Right hindlimb (tissue), 1 donor: ENCODE results near the gene OBSCN.

ENCODE experiments used
- DNase-seq: peaks from one replicate; pipeline ENCODE4 v3.0.0-alpha.2; 2018

OBSCN gene

DNA sequence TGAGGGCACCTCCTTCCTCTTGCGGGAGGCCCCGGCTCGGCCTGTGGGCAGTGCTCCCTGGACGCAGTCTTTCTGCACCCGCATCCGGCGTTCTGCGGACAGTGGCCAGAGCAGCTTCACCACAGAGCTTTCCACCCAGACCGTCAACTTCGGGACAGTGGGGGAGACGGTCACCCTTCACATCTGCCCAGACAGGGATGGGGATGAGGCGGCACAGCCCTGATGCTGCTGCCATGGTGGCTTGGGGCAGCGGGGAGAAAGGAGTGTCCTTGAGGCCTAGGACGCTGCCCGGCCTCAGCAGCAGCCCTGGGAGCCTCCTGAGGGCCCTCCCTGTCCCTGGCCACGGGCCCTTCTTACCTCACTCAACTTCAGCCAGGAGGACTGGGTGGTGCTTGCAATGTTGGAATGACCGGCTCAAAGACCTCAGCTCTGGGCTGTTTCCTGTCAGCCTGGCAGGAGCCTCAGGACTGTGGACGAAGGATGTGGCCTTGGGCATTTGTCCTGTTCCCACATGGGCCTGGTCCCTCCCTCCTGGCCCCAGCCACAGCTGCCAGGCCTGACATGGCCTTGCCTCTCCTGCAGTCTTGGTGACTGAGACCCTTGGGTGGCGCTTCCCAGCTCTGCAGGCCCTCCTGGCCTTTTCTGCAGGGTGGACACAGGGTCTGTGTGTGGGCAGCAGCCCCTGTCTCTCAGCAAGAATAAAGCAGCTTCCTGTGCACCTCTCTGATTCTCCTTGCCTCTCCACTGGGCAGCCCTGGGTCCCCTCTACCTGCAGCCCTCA, 152.9 kb downstream of the OBSCN start:
- DNase-seq = no peak

DNA sequence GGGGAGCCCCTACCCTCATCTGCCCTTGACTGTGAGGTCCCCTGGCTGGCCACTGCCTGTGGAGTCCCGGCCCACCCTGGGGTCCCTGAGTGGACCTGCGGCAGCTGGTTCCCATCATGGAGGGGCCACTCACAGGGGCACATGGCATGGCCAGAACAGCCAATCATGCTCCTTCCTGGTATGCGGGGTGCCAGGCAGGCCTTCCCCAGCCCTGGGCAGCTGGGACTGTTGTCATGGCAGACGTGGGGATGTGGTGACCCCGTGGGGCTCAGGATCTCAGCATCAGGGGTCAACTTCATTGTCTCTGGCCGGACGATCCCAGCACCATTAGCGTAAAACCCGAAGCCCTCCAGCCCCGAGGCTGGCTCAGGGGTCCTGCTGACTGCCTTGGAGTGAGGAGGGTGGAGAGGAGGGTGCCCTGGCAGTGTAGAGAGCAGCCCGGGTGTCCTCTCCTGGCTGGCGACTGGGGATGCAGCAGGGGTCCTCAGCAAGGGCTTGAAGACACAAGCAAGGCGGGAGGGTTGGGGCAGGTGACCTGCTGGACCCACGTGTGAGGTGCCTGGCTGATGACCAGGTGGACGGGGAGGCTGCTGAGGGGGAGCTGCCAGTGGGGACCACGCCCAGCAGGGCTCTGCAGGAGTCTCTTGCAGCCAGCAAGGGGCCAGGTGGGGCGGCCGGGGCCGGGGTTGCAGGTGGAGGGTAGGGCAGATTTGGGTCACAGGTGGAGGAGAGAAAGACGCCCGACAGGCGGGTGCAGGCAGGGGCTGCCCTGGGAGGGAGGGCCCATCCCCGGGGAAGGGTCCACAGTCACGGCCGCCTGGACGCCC, 153.7 kb downstream of the OBSCN start:
- DNase-seq = no peak

DNA sequence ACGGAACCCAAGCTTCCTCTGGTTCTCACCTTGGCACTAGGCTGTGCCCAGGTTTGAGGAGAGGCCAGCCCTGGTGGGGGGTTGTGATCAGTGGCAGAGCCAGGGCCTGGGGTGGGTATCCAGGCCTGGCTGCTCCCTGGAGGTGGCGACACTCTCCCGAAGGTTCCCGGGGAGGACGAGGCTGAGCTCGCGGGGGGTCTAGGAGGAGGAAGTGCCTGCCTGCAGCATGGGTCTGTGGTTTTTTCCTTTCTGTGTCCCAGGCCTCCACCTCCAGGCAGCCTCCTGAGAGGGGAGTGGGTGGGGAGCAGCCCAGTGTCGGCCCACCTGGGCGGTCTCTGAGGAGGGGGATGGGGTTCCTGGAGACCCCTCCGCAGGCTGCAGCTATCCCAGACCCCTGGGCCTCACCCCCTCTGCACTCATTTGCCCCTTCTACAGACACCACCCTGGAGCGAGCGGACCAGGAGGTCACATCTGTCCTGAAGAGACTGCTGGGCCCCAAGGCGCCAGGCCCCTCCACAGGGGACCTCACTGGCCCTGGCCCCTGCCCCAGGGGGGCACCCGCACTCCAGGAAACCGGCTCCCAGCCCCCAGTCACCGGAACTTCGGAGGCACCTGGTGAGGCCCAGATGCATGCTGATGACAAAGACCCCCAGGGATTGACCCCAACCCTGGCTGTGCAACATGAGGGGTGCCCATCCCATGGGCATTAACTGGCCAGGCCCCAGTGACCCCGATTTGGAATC, 154.5 kb downstream of the OBSCN start:
- peak; percentile 14 for DNase-seq

DNA sequence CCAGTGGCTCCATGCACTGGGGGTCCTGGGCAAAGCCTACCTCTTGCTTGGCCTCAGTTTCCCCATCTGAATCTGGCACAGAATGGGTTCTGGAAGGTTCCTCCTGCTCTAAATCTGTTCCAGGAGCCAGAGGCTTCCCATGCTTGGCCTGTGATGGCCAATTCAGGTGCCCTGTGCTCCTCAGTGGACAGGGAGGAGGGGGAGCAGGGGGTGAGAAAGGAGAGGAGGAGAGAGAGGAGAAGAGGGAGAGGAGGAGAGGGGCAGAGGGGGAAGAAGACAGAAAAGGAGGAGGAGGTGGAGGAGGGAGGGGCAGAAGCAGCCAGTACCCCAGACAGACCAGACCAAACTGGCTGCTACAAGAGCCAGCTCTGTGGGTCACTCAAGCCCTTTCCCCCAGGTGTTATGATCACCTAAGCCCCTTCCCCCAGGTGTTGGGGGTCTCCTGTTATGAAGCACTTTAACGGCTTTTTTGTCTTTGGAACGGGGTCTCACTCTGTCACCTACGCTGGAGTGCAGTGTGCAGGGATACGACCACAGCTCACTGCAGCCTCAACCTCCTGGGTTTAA, 155.1 kb downstream of the OBSCN start:
- peak; percentile 10 for DNase-seq

DNA sequence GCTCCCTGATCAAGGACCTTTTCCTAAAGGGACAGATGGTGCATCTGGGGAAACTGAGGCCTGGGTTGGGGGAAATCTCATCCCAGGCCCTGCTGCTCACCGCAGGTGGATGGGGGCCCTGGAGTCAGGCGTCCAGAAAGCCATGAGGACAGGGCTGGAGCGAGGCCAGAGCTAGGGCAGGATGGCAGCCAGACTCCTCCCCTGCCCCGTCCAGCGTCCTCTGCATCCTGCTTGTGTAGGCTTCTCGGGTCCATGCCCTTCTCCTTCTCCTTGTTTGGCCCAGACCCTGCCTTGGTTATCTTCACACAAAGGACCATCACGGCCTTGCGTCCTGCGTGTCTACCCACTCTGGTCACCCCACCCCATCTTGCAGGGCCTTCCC, 155.8 kb downstream of the OBSCN start:
- DNase-seq = peak; percentile 12

DNA sequence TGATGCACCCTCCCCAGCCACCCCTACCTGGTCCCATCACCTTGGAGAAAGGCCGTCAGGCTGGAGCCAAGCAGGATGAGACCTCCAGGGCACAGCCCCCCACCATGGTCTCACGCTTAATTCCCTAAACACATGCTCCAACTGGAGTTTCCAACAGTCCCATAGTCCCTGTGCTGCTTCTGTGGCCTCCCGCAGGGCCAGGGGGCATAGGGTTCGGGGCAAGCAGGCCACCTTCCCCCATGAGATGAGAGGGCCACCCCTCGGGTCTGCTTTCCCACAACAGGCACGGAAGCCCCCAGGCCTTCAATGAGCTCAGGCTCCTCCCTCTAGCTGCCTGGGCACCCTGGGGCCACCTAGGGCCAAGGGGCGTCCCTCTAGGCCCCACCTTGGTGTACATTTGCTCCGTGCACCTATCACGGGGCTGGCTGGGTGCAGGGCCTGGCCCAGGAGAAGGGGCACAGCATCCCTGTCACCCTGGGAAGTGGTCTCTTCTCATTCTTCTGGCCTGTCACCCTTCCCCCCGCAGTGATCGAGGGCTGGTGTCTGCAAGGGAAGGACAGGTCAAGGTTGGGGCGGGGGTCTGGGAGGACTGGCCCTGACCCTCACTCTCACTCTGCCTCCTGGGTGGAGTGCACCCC, 156.3 kb downstream of the OBSCN start:
- peak; percentile 8 for DNase-seq

DNA sequence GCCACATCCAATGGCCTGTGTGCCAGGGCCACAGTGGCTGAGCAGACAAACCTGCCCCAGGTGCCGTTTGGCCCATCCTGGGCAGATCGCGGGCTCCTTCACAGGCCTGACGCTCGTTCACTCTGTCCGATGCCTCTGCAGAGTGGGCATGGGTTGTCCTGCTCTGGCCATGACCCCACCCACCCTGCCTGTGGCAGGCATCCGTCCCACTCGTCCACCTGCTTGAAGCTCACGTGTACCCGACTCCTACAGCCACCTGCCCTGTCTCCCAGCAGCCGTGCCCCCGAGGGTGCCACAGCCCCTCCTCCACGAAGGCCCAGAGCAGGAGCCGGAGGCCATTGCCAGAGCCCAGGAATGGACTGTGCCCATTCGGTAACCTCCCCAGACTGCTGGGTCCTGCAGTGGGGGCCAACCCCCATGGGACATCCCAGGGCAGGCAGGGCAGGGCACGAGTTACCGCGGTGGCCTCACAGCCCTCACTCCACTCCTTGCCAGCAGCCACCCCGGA, 156.9 kb downstream of the OBSCN start:
- DNase-seq = peak; percentile 15

DNA sequence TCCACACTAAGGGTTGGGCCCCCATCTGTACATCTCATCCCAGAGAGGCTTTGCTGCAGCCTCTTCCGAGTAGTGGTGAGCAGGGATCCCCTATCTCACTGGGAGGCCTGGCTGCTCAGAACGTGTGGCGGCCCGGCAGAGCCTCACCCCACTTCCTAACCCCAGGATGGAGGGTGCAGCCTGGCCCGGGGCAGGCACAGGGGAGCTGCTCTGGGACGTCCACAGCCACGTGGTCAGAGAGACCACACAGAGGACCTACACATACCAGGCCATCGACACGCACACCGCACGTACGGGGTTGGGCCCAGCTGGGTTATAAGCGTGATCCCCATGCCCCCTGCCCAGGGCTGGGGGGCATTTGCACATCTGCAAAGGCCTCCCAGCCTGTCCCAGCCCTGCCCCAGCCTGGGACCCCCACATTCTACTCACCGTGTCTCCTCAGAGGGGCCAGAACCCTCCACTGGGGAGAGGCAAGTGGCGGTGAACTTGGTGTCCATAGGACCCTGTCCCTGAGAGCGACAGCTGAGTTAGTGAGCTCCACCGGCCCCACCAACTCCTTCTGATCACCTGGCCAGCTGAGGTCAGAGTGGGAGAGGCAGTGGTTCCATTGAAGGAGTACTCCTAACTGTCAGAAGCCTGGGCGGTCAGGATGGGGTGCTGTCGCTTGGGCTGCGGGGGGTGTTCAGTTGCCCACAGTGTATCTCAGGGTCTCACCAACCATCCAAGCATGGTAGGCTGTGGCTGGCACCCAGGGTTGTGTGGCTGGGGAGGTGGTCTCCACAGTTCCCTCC, 157.6 kb downstream of the OBSCN start:
- peak; percentile 4 for DNase-seq

DNA sequence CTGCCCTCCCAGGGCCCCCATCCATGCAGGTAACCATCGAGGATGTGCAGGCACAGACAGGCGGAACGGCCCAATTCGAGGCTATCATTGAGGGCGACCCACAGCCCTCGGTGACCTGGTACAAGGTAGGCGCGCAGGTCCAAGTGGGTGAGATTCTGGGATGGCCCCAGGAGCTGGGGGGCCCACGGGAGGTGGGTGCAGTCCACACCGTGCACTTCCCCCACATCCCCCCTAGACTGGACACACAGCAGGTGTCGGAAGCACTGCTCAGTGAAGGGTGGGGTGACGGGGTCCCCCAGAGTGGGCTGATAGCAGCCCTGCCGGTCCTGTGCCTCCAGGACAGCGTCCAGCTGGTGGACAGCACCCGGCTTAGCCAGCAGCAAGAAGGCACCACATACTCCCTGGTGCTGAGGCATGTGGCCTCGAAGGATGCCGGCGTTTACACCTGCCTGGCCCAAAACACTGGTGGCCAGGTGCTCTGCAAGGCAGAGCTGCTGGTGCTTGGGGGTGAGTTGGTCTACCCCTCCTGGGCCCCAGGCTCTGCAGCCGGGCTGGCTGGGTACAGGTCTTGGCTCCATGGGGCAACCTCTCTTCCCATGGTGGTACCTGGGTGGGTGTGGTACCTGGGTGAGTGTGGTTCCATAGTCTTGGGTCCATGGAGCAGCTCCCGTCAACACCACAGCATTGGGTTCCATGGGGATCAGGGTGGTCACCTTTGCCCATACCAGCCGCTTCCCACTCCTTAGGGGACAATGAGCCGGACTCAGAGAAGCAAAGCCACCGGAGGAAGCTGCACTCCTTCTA, 158.4 kb downstream of the OBSCN start:
- DNase-seq = peak; percentile 18

DNA sequence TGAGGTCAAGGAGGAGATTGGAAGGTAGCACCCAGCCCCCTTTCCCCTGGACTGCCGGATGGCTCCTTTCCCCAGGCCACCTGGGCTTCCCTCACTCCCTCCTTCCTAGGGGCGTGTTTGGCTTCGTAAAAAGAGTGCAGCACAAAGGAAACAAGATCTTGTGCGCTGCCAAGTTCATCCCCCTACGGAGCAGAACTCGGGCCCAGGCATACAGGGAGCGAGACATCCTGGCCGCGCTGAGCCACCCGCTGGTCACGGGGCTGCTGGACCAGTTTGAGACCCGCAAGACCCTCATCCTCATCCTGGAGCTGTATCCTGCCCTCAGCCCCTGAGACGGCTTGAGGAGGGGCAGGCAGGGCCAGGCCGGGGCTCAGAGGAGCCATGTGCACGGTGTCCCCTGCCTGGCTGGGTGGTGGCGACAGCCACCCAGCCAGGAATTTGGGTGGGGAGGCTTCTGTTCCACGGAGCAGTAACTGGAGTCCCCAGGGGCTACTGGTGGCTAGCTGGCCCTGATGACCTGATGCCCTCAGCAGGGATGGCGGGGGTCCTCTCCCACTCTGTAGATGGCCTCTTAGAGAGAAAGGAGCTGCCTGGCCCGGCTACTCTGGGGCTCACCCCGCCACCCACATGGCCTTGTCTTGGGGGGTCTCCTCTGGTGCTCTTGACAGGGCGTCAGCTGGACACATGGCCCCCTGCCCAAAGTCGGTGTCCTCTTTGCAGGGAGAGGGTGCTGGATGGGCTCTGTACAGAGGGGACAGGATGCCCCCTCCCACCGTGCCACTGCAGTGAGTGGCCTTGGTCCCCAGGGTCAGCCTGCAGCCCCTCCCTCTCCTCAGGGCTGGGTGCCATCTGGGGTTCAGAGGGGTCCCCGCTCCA, 159.3 kb downstream of the OBSCN start:
- peak; percentile 26 for DNase-seq

DNA sequence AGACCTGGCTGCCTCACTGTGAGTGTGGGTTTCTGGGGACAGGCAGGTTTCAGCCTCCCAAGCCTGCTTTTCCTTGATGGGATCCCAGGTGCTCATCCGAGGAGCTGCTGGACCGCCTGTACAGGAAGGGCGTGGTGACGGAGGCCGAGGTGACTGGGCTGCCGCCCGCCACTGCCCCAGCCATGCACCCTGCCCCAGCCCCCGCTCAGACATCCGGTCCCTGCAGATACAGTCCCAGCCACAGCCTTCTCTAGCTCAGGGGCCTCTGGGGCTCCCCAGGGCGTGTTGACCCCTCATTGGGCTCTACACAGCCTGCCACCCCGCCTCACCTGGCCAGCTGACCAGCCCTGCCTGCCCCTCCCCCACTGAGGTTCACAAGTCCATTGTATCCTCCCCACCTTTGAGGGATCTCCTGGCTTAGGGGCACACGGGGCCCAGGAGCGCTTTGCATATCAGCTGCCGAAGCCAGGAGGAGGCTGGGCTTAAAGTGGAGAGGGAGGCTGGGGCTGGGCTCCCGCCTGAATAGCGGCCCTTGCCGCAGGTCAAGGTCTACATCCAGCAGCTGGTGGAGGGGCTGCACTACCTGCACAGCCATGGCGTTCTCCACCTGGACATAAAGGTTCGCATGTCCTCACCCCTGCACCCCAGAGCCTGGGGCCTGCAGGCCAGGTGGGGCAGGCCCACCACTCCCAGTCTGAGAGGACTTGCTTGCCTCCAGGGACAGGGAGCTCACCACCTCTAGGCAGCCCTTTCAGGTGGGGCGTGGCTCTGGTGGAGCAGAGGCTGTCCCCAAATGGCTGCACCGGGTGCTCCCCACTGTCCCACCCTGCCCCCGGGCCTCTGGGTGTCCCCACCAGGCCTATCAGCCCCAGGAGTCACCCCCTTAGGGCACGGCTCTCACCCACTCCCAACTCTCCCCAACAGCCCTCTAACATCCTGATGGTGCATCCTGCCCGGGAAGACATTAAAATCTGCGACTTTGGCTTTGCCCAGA, 160.3 kb downstream of the OBSCN start:
- peak; percentile 18 for DNase-seq

DNA sequence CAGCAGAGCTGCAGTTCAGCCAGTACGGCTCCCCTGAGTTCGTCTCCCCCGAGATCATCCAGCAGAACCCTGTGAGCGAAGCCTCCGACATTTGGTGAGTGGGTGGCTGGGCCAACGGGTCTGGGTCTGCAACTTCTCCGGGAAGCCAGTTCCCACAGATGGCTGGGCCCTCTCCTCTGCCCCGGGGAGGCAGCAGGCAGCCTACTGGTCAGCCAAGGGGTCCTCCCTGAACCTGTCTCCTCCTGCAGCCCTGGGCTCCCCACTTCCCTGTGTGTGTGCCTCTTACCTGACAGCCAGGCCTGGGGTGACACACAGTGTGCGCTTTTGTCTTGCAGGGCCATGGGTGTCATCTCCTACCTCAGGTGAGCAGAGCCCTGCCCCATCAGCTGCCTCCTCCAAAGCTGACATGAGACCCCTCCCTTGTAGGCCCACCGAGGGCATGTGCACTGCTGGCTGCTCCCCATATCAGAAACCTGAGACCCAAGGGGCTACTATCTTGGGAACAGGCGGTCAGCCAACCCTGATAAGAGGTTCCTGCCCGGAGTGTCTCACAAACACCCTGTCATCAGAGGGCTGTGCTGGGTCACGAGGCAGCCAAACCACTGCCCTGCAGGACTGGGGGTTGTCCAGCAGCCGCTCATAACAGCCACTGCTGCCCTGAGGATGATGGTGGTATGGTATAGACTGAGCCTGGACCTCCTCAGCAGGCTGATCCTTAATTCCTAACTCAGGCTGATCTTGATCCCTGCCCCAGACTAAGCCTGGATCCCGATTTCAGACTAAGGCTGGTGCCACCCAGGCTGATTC, 161.2 kb downstream of the OBSCN start:
- DNase-seq = peak; percentile 25

DNA sequence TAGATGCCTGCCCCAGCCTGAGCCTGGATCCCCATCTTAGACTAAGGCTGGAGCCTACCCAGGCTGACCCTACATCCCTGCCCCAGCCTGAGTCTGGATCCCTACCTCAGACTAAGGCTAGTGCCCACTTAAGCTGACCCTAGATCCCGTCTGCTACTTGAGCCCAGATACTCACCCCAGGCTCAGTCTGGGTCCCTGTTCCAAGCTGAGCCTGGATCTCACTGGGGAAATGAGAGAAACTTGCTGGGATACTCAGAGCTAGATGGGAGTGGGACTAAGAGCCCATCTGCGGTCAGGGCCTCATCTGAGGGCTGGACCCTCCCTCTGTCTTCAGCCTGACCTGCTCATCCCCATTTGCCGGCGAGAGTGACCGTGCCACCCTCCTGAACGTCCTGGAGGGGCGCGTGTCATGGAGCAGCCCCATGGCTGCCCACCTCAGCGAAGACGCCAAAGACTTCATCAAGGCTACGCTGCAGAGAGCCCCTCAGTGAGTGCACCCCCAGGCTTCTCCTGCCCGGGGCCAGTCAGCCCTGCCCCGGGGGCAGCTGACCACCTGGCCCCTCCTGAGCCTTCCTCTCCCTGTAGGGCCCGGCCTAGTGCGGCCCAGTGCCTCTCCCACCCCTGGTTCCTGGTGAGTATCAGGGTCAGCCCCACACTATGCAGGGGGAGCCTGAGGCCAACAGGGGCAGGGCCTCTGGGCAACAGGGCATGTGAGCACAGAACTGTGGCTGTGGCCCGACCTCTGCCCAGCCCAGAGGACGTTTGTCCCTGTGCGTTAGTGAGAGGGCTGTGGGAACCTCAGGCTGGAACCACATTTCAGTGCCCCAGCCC, 162.0 kb downstream of the OBSCN start:
- DNase-seq = peak; percentile 10

DNA sequence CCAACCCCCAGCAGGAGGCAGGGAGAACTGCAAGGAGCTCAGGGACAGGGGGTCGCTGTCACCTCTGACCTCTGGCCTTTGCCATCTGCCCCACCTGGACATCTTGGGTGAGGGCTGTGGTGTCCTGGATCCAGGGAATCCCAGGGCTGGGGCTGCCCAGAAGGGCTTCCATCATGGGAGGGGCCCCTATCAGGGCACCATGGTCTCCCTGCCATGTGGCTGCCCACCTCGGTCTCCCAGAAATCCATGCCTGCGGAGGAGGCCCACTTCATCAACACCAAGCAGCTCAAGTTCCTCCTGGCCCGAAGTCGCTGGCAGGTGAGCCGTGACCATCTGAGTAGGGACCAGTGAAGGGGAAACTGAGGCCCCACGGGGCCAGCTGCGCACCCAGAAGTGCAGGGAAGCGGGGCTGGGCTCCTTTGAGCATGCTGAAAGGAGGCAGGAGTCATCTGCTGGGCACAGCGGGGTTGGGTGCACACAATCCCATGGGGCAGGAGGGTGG, 162.6 kb downstream of the OBSCN start:
- peak; percentile 12 for DNase-seq

DNA sequence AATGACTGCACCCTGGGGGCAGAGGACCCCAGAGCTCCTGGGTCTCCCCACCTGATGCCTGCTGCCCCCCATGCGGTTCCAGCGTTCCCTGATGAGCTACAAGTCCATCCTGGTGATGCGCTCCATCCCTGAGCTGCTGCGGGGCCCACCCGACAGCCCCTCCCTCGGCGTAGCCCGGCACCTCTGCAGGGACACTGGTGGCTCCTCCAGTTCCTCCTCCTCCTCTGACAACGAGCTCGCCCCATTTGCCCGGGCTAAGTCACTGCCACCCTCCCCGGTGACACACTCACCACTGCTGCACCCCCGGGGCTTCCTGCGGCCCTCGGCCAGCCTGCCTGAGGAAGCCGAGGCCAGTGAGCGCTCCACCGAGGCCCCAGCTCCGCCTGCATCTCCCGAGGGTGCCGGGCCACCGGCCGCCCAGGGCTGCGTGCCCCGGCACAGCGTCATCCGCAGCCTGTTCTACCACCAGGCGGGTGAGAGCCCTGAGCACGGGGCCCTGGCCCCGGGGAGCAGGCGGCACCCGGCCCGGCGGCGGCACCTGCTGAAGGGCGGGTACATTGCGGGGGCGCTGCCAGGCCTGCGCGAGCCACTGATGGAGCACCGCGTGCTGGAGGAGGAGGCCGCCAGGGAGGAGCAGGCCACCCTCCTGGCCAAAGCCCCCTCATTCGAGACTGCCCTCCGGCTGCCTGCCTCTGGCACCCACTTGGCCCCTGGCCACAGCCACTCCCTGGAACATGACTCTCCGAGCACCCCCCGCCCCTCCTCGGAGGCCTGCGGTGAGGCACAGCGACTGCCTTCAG, 163.3 kb downstream of the OBSCN start:
- DNase-seq = peak; percentile 12
